ENCODE data around the gene CALHM5.
"Not testable (repeated sequence)": the region's sequence is repeated elsewhere in the genome, so short reads cannot be mapped to it uniquely, and the experiment has no call there.

- TF ChIP-seq POLR2A (IDR thresholded peaks at IDR 0.05; ENCODE audit: low read depth, low read length); BRCA1 (IDR thresholded peaks at IDR 0.05; ENCODE audit: low read depth, low read length); FOXK2 (IDR thresholded peaks at IDR 0.05); TAF1 (IDR thresholded peaks at IDR 0.05; ENCODE audit: borderline replicate concordance, low read depth, low read length); MTA2 (IDR thresholded peaks at IDR 0.05; ENCODE audit: low read depth); SMC3 (IDR thresholded peaks at IDR 0.05; ENCODE audit: borderline replicate concordance, low read length); EZH2 (IDR thresholded peaks at IDR 0.05; ENCODE audit: borderline replicate concordance, control insufficient read depth, low read depth, low read length); GABPA (IDR thresholded peaks at IDR 0.05; ENCODE audit: low read depth); SIN3A (IDR thresholded peaks at IDR 0.05; ENCODE audit: low read depth, low read length); FOXM1 (IDR thresholded peaks at IDR 0.05; ENCODE audit: low read depth, low read length); KDM1A (IDR thresholded peaks at IDR 0.05; ENCODE audit: borderline replicate concordance): not testable (repeated sequence)
- TF ChIP-seq, protein P1, sequence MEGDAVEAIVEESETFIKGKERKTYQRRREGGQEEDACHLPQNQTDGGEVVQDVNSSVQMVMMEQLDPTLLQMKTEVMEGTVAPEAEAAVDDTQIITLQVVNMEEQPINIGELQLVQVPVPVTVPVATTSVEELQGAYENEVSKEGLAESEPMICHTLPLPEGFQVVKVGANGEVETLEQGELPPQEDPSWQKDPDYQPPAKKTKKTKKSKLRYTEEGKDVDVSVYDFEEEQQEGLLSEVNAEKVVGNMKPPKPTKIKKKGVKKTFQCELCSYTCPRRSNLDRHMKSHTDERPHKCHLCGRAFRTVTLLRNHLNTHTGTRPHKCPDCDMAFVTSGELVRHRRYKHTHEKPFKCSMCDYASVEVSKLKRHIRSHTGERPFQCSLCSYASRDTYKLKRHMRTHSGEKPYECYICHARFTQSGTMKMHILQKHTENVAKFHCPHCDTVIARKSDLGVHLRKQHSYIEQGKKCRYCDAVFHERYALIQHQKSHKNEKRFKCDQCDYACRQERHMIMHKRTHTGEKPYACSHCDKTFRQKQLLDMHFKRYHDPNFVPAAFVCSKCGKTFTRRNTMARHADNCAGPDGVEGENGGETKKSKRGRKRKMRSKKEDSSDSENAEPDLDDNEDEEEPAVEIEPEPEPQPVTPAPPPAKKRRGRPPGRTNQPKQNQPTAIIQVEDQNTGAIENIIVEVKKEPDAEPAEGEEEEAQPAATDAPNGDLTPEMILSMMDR (IDR thresholded peaks at IDR 0.05 in 2 of 3, conservative IDR thresholded peaks at IDR 0.05 in 1 of 3; ENCODE audit: control insufficient read depth in 2 of 3, extremely low read depth in 1 of 3, insufficient read depth in 1 of 3, low read depth in 3 of 3, low read length in 3 of 3) = not testable (repeated sequence)
Measured at GRCh38 chr6:116495161-116495560, 16.3 kb upstream of the CALHM5 start.
